ENCODE measurements around the gene FASTKD2. TPM values are rescaled to one million over a fixed set of nuclear protein-coding genes. Genes with fewer than 3 reads are reported as not detected.
"Not testable (repeated sequence)": the region's sequence is repeated elsewhere in the genome, so short reads cannot be mapped to it uniquely, and the experiment has no call there.

The FASTKD2 gene
- polyA plus RNA-seq, 3 donors, result 36.1 to 43.2 (median 40.4) TPM

GRCh38 chr2:206766057-206766930 lies 888 bp downstream of the FASTKD2 start:
- DNase-seq (ENCODE audit: extremely low read depth in 1 of 11, low read depth in 9 of 11, low spot score in 4 of 11), result no peak

DNA sequence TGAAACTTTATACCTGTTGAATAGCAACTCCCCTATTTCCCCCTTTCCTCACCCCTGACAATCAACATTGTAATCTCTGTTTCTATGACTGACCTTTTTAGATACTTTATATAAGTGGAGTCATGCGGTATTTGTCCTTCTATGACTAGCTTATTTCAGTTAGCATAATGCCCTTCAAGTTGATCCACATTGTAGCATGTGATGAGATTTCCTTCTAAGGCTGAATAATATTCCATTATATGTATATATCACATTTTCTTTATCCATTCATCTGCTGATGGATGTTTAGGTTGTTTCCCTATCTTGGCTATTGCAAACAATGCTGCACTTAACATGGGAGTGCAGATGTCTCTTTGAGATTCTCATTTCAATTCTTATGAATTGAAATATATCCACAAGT lies 9.5 kb downstream of the FASTKD2 start:
- DNase-seq (ENCODE audit: extremely low read depth in 1 of 11, low read depth in 9 of 11, low spot score in 4 of 11), result no peak

DNA sequence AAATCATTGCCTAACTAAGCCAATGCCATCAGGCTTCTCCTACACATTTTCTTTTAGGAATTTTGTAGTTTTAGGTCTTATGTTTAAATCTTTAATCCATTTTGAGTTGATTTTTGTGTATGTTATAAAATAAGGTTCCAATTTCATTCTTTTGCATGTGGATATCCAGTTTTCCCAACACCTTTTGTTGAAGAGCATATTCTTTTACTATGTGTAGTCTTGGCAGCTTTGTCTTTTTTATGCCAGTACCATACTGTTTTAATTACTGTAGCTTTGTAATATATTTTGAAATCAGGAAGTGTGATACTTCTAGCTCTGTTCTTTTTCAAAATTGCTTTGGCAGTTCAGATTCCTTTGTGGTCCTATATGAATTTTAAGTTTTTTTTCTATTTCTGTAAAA lies 11.0 kb downstream of the FASTKD2 start:
- DNase-seq (ENCODE audit: extremely low read depth in 1 of 11, low read depth in 9 of 11, low spot score in 4 of 11), result no peak

DNA sequence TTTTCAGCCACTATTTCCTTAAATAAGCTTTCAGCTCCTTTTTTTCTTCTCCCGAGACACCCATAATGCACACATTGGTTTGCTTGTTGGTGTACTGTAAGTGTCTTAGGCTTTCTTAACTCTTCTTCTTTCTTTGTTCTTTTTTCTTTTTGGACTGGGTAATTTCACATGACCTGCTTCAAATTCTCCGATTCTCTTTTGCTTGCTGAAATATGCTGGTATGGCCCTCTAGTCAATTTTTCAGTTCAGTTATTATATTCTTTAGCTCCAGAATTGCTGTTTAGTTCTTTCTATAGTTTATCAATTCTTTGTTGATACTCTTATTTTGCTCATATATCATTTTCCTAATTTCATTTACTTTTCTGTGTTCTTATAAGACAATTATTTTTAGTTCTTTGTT lies 15.3 kb downstream of the FASTKD2 start:
- no peak for DNase-seq (ENCODE audit: extremely low read depth in 1 of 11, low read depth in 9 of 11, low spot score in 4 of 11)

GRCh38 chr2:206783718-206784117 lies 18.3 kb downstream of the FASTKD2 start:
- no peak for DNase-seq (ENCODE audit: extremely low read depth in 1 of 11, low read depth in 9 of 11, low spot score in 4 of 11)

- DNase-seq (ENCODE audit: extremely low read depth in 1 of 11, low read depth in 9 of 11, low spot score in 4 of 11), result no peak
Observed at GRCh38 chr2:206784559-206785353, 19.4 kb downstream of the FASTKD2 start.

GRCh38 chr2:206790311-206790935 lies 25.0 kb downstream of the FASTKD2 start:
- no peak for DNase-seq (ENCODE audit: extremely low read depth in 1 of 11, low read depth in 9 of 11, low spot score in 4 of 11)

DNA sequence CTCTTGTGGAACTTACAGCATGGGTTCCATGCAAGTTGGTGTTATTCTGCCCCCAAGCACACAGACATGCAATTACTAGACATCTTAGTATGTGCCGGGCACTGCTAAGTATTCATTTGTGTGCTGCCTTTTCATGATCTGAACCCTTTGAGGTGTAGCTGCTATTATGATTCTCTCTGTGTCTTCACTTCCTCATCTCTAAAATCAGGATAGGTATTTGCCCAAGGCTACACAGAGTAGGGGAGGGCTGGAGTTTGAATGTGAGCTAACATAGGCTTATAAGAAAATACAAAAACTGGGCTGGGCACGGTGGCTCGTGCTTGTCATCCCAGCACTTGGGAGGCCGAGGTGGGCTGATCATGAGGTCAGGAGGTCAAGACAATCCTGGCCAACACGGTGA lies 27.2 kb downstream of the FASTKD2 start:
- no peak for DNase-seq (ENCODE audit: extremely low read depth in 1 of 11, low read depth in 9 of 11, low spot score in 4 of 11)

DNA sequence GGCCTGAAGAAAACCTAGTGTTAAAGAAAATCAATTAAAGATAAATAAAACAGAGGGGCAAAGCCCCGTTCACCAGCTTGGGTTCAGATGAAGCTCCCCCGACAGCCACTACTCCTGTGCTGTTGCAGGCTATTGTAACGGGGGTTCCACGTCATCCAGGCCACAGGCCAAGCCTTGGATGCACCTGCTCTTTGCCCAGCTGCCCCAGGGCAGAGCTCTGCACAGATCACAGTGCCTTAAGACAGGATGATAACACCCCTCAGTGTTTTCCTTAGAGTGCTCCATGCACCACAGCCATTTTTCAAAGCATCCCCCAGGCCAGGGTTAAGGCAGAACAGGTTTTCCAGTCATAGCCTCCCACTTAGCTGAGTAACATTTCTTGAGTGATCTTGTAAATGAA lies 32.0 kb downstream of the FASTKD2 start:
- DNase-seq (ENCODE audit: extremely low read depth in 1 of 11, low read depth in 9 of 11, low spot score in 4 of 11), result no peak

DNA sequence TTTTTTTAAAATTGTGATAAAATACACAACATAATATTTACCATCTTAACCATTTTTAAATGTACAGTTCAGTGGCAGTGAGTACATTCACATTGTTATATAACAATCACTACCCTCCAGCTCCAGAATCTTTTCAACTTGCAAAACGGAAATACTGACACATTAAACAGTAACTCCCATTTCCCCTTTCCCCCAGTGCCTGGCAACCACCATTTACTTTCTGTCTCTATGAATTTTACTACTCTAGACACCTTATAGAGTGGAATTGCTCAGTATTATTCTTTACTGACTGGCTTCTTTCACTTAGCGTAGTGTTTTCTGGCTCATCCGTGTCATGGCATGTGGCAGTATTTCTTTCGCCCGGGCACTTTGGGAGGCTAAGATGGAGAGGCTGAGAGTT lies 32.6 kb downstream of the FASTKD2 start:
- DNase-seq (ENCODE audit: extremely low read depth in 1 of 11, low read depth in 9 of 11, low spot score in 4 of 11), result no peak

DNA sequence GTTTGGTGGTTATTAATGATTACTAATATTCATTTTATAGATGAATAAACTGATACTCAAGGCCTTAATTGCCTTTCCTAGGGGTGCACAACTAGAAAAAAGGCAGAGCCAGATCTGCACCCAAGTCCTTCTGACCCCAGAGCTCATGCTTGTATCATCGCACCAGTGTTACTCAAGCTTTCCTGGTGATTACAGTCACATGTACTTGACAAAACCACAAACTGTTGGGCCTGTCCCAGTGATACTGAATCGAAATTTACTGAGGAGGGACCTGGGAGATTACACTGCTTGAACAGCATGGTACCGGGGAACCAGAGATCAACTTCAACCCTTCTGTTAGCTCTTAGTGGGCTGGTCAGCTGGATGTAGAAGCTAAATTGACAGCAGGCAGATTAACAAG lies 33.7 kb downstream of the FASTKD2 start:
- DNase-seq (ENCODE audit: extremely low read depth in 1 of 11, low read depth in 9 of 11, low spot score in 4 of 11), result no peak

GRCh38 chr2:206800506-206801417 lies 35.4 kb downstream of the FASTKD2 start:
- peak; percentile 28 to 77 (median 58) for DNase-seq (ENCODE audit: extremely low read depth in 1 of 11, low read depth in 9 of 11, low spot score in 4 of 11)

DNA sequence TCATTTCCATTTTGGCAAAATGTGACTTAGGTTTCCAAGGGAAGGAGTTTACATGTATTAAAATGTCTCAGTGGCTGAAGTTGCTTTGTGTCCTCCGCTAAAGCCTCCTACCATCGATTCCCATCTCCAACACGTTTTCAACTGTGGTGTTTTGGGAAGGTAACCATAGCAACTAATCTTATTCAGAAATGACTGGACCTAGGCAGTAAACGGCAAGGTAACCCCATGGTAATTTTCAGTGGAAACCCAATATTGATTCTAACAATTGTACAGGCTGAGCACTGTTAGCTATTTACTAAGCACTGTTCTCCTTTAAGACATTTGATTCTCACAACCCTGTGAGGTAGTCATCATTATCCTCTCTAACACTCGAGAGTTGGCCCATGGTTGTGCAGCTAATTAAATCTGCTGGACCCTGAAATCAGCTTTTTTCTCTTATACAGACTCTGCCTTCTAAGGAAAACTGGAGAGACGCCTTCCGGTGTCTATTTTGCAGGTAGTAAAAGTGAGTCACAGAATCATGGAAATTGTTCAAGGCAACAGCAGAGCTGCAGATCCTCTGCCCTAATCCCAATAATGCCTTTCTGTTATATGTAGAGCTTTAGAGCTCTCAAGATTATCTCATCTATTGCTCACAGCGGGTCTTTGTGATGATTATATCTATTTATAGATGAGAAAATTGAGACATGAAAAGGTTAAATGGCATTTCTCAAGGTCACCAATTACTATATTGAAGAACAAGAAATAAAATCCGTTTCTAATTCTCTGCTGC lies 36.2 kb downstream of the FASTKD2 start:
- DNase-seq (ENCODE audit: extremely low read depth in 1 of 11, low read depth in 9 of 11, low spot score in 4 of 11), result no peak

GRCh38 chr2:206802654-206803514 lies 37.5 kb downstream of the FASTKD2 start:
- DNase-seq (ENCODE audit: extremely low read depth in 1 of 11, low read depth in 9 of 11, low spot score in 4 of 11), result no peak

- DNase-seq (ENCODE audit: extremely low read depth in 1 of 11, low read depth in 9 of 11, low spot score in 4 of 11), result no peak
Observed at GRCh38 chr2:206804326-206804725, 38.9 kb downstream of the FASTKD2 start.

DNA sequence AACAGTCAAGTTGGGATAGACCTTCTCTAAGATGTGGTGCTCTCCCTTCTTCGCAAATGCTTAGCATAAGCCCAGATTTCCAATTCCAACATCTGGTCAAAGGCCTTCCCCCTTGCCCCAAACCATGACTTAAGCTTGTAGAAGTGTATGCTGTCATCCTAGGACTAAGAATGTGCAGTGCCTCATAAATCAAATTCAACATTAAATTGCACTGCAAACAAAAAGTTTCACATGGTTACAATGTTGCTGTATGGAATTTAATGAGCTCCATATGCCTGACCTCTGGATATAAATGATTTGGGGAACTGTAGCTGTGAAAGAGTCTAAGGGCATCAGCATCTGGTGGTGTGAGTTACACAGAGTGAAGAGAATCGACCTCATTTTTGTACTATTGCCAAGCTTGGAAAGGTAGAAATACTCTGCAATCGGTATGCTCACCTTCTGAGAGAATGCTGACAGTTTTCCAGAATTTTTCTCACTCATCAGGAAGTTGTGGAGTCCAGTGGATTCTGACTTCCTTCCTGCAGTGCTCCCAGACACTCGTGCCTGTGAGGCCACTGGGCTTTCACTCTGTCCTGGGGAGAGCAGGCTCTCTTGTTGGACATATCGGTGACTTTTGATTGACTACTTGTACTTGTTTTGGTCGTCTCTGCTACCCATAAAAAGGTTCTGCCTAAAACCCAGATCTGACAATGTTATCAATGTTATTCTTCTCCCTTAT lies 40.6 kb downstream of the FASTKD2 start:
- DNase-seq (ENCODE audit: extremely low read depth in 1 of 11, low read depth in 9 of 11, low spot score in 4 of 11), result peak in 3 of 11 donors; percentile 6 to 16 (median 9)

GRCh38 chr2:206807624-206808023 lies 42.2 kb downstream of the FASTKD2 start:
- DNase-seq (ENCODE audit: extremely low read depth in 1 of 11, low read depth in 9 of 11, low spot score in 4 of 11), result not testable (repeated sequence)
